WTC11 (cell line): ENCODE data around the gene CCP110.

Experiments
- ATF1 ChIP-seq: sonication (generic); formaldehyde crosslinking; IDR thresholded peaks from 2 replicates; pipeline ENCODE4 v1.8.1; 2023; ENCODE audit warnings: mild to moderate bottlenecking, moderate library complexity, missing genetic modification reagents
- CTCF ChIP-seq: fragments of 200-600 bp; IDR thresholded peaks from 2 replicates; pipeline ENCODE4 v1.8.0; 2022; ENCODE audit warnings: antibody characterized with exemption
- ELF4 ChIP-seq: sonication (generic); formaldehyde crosslinking; IDR thresholded peaks from 2 replicates; pipeline ENCODE4 v1.8.1; 2022; ENCODE audit warnings: low read depth, mild to moderate bottlenecking, moderate library complexity, missing genetic modification reagents
- JUN ChIP-seq: sonication (generic); formaldehyde crosslinking; IDR thresholded peaks from 2 replicates; pipeline ENCODE4 v1.8.0; 2023; ENCODE audit warnings: mild to moderate bottlenecking, missing genetic modification reagents
- MYBL2 ChIP-seq: sonication (generic); formaldehyde crosslinking; IDR thresholded peaks from 2 replicates; pipeline ENCODE4 v1.8.1; 2023; ENCODE audit warnings: mild to moderate bottlenecking, moderate library complexity, missing genetic modification reagents
- SP1 ChIP-seq: sonication (generic); formaldehyde crosslinking; conservative IDR thresholded peaks from 2 replicates; pipeline ENCODE4 v1.8.1; 2022; ENCODE audit warnings: missing genetic modification reagents
- ZBTB21 ChIP-seq: sonication (generic); formaldehyde crosslinking; IDR thresholded peaks from 2 replicates; pipeline ENCODE4 v1.8.1; 2023; ENCODE audit warnings: mild to moderate bottlenecking, missing genetic modification reagents, borderline replicate concordance
- TF ChIP-seq, protein P1 (sequence below): sonication (generic); formaldehyde crosslinking; IDR thresholded peaks from 2 replicates; pipeline ENCODE4 v1.8.0; 2022; ENCODE audit warnings: mild to moderate bottlenecking, missing genetic modification reagents
- TF ChIP-seq, protein P2 (sequence below): fragments of 250-450 bp; sonication (Bioruptor Pico); IDR thresholded peaks from 2 replicates; pipeline ENCODE4 v1.8.0; 2021; ENCODE audit warnings: mild to moderate bottlenecking

- TF ChIP-seq CTCF (no peak), ELF4 (CRISPR knock-in tag) (no peak), ATF1 (CRISPR knock-in tag) (no peak), ZBTB21 (no peak), MYBL2 (CRISPR knock-in tag) (no peak), SP1 (CRISPR knock-in tag) (no peak), JUN (CRISPR knock-in tag) (no peak)
- TF ChIP-seq, protein P1, sequence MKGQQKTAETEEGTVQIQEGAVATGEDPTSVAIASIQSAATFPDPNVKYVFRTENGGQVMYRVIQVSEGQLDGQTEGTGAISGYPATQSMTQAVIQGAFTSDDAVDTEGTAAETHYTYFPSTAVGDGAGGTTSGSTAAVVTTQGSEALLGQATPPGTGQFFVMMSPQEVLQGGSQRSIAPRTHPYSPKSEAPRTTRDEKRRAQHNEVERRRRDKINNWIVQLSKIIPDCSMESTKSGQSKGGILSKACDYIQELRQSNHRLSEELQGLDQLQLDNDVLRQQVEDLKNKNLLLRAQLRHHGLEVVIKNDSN (CRISPR knock-in tag) = no peak
- TF ChIP-seq, protein P2, sequence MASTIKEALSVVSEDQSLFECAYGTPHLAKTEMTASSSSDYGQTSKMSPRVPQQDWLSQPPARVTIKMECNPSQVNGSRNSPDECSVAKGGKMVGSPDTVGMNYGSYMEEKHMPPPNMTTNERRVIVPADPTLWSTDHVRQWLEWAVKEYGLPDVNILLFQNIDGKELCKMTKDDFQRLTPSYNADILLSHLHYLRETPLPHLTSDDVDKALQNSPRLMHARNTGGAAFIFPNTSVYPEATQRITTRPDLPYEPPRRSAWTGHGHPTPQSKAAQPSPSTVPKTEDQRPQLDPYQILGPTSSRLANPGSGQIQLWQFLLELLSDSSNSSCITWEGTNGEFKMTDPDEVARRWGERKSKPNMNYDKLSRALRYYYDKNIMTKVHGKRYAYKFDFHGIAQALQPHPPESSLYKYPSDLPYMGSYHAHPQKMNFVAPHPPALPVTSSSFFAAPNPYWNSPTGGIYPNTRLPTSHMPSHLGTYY (CRISPR knock-in tag) = no peak
These were observed 75.2 kb downstream of the CCP110 start for GRCh38 chr16:19598805-19599510.
